GM18517 (cell line): ENCODE results near the gene DOCK4.

Source experiments
- ATAC-seq: cut with Tn5 transposase; IDR thresholded peaks from one replicate; pipeline ENCODE4 v1.9.1; 2021; ENCODE audit warnings: mild to moderate bottlenecking, moderate library complexity; ENCODE audit not compliant: unreplicated experiment

DOCK4 gene

GRCh38 chr7:111869280-111869679 is 336.9 kb downstream of the DOCK4 start:
- ATAC-seq, result no peak

GRCh38 chr7:111867348-111867931 is 338.8 kb downstream of the DOCK4 start:
- no peak for ATAC-seq

GRCh38 chr7:111866787-111867186 is 339.4 kb downstream of the DOCK4 start:
- no peak for ATAC-seq

- no peak for ATAC-seq
Measured at GRCh38 chr7:111865430-111865829, 340.8 kb downstream of the DOCK4 start.

- no peak for ATAC-seq
Measured at GRCh38 chr7:111864291-111864976, 341.8 kb downstream of the DOCK4 start.

GRCh38 chr7:111863269-111863668 is 342.9 kb downstream of the DOCK4 start:
- no peak for ATAC-seq

- no peak for ATAC-seq
Measured at GRCh38 chr7:111860248-111860647, 346.0 kb downstream of the DOCK4 start.

- no peak for ATAC-seq
Measured at GRCh38 chr7:111858331-111858730, 347.9 kb downstream of the DOCK4 start.

- ATAC-seq, result no peak
Measured at GRCh38 chr7:111855842-111856227, 350.4 kb downstream of the DOCK4 start.

GRCh38 chr7:111855161-111855841 is 350.9 kb downstream of the DOCK4 start:
- ATAC-seq, result peak; percentile 64

GRCh38 chr7:111853201-111853990 is 352.8 kb downstream of the DOCK4 start:
- ATAC-seq, result no peak

- no peak for ATAC-seq
Measured at GRCh38 chr7:111852081-111852480, 354.1 kb downstream of the DOCK4 start.

- ATAC-seq, result no peak
Measured at GRCh38 chr7:111846898-111847297, 359.3 kb downstream of the DOCK4 start.

- ATAC-seq, result no peak
Measured at GRCh38 chr7:111845853-111846252, 360.3 kb downstream of the DOCK4 start.

- ATAC-seq, result no peak
Measured at GRCh38 chr7:111844904-111845671, 361.1 kb downstream of the DOCK4 start.

- ATAC-seq, result no peak
Measured at GRCh38 chr7:111842491-111842890, 363.7 kb downstream of the DOCK4 start.

GRCh38 chr7:111841596-111842205 is 364.5 kb downstream of the DOCK4 start:
- no peak for ATAC-seq

GRCh38 chr7:111840528-111840927 is 365.7 kb downstream of the DOCK4 start:
- ATAC-seq, result no peak

GRCh38 chr7:111839261-111839660 is 366.9 kb downstream of the DOCK4 start:
- ATAC-seq, result no peak

- no peak for ATAC-seq
Measured at GRCh38 chr7:111836592-111836991, 369.6 kb downstream of the DOCK4 start.
